ENCODE measurements around the gene DNAJC18.

Gene DNAJC18

GRCh38 chr5:139407517-139407916 is 31.8 kb downstream of the DNAJC18 start:
- H3K4me3 ChIP-seq (ENCODE audit: low read depth, low read length), result no peak overlapping the region
- no peak for DNase-seq (ENCODE audit: low read depth)
- TF ChIP-seq, protein P1, sequence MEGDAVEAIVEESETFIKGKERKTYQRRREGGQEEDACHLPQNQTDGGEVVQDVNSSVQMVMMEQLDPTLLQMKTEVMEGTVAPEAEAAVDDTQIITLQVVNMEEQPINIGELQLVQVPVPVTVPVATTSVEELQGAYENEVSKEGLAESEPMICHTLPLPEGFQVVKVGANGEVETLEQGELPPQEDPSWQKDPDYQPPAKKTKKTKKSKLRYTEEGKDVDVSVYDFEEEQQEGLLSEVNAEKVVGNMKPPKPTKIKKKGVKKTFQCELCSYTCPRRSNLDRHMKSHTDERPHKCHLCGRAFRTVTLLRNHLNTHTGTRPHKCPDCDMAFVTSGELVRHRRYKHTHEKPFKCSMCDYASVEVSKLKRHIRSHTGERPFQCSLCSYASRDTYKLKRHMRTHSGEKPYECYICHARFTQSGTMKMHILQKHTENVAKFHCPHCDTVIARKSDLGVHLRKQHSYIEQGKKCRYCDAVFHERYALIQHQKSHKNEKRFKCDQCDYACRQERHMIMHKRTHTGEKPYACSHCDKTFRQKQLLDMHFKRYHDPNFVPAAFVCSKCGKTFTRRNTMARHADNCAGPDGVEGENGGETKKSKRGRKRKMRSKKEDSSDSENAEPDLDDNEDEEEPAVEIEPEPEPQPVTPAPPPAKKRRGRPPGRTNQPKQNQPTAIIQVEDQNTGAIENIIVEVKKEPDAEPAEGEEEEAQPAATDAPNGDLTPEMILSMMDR (IDR thresholded peaks at IDR 0.05; ENCODE audit: low read depth, low read length, missing control alignments), result no peak

GRCh38 chr5:139406963-139407362 is 32.4 kb downstream of the DNAJC18 start:
- TF ChIP-seq, protein P1 (IDR thresholded peaks at IDR 0.05; ENCODE audit: low read depth, low read length, missing control alignments), result no peak
- no peak for DNase-seq (ENCODE audit: low read depth)
- no peak overlapping the region for H3K4me3 ChIP-seq (ENCODE audit: low read depth, low read length)

- H3K4me3 ChIP-seq (ENCODE audit: low read depth, low read length), result peak overlapping the region; percentile 68; the same call in 1 of the 2 replicates
- TF ChIP-seq, protein P1 (IDR thresholded peaks at IDR 0.05; ENCODE audit: low read depth, low read length, missing control alignments), result no peak
Observed at GRCh38 chr5:139404484-139404840, 34.9 kb downstream of the DNAJC18 start.

GRCh38 chr5:139403787-139404483 is 35.4 kb downstream of the DNAJC18 start, which contains the start of gene SPATA24:
TSS of gene SPATA24 (minus strand) at chr5:139404089. CDS start at chr5:139404060, 29 bp downstream.
- TF ChIP-seq, protein P1 (IDR thresholded peaks at IDR 0.05; ENCODE audit: low read depth, low read length, missing control alignments), result no peak
- DNase-seq (ENCODE audit: low read depth), result peak; percentile 93
- peak within 1 kb of the TSS; percentile 68 for H3K4me3 ChIP-seq (ENCODE audit: low read depth, low read length)

More at GRCh38 chr5:139404484-139404840, 34.9 kb downstream of the DNAJC18 start:
- no peak for DNase-seq (ENCODE audit: low read depth)

- H3K4me3 ChIP-seq (ENCODE audit: low read depth, low read length), result peak overlapping the region; percentile 68
- DNase-seq (ENCODE audit: low read depth), result no peak
- TF ChIP-seq, protein P1 (IDR thresholded peaks at IDR 0.05; ENCODE audit: low read depth, low read length, missing control alignments), result no peak
Observed at GRCh38 chr5:139403418-139403786, 35.9 kb downstream of the DNAJC18 start.

GRCh38 chr5:139402561-139403158 is 36.7 kb downstream of the DNAJC18 start:
- no peak overlapping the region for H3K4me3 ChIP-seq (ENCODE audit: low read depth, low read length)
- no peak for DNase-seq (ENCODE audit: low read depth)

More at GRCh38 chr5:139402561-139403158, 36.7 kb downstream of the DNAJC18 start:
- TF ChIP-seq, protein P1 (IDR thresholded peaks at IDR 0.05; ENCODE audit: low read depth, low read length, missing control alignments), result peak; percentile 73

All from GM12864 (cell line).